ENCODE results near the gene SLC25A48.

The SLC25A48 gene

GRCh38 chr5:135937245-135937911, 102.9 kb downstream of the SLC25A48 start:
- DNase-seq, result no peak

Data from inflammatory macrophage treated with lipopolysaccharide for 4 hours (primary cell).